Liver (tissue), 9 donors: ENCODE results near the gene SNX10. TPM values are rescaled to one million over a fixed set of nuclear protein-coding genes. Genes with fewer than 3 reads are reported as not detected.

Experiments used
- DNase-seq: peaks from one replicate; pipeline ENCODE4 v3.0.0-alpha.2; 2017; ENCODE audit warnings: low spot score
- H3K27ac ChIP-seq, 2 donors: one replicate each; pipeline ENCODE4 v1.7.0; 2013; ENCODE audit warnings: inconsistent platforms in 2 of 2, low read length in 2 of 2, control low read depth in 1 of 2, low read depth in 1 of 2, mild to moderate bottlenecking in 1 of 2
- H3K27me3 ChIP-seq, 4 donors: one replicate each; pipeline versions ENCODE4 v1.6.1 to v1.7.0; 2013; ENCODE audit warnings: low read length in 3 of 4, inconsistent platforms in 1 of 4, mild to moderate bottlenecking in 1 of 4, moderate library complexity in 1 of 4; ENCODE audit not compliant: control insufficient read depth in 4 of 4, insufficient read depth in 4 of 4
- H3K36me3 ChIP-seq, 4 donors: one replicate each; pipeline versions ENCODE4 v1.6.1 to v1.7.0; 2013; ENCODE audit warnings: low read length in 3 of 4, mild to moderate bottlenecking in 3 of 4, low read depth in 1 of 4, moderate library complexity in 1 of 4; ENCODE audit not compliant: control insufficient read depth in 4 of 4, insufficient read depth in 3 of 4
- H3K4me1 ChIP-seq, 4 donors: one replicate each; pipeline versions ENCODE4 v1.6.1 to v1.7.0; 2013; ENCODE audit warnings: low read length in 3 of 4, mild to moderate bottlenecking in 3 of 4, moderate library complexity in 1 of 4; ENCODE audit not compliant: control insufficient read depth in 4 of 4, insufficient read depth in 4 of 4
- H3K4me3 ChIP-seq, 3 donors: one replicate each; pipeline versions ENCODE4 v1.6.1 to v1.7.0; 2013; ENCODE audit warnings: low read length in 3 of 3, control low read depth in 1 of 3, low read depth in 1 of 3, mild to moderate bottlenecking in 1 of 3
- H3K9ac ChIP-seq, 2 donors: one replicate each; pipeline ENCODE4 v1.7.0; 2013; ENCODE audit warnings: low read length in 2 of 2, mild to moderate bottlenecking in 2 of 2, moderate library complexity in 2 of 2, control low read depth in 1 of 2, low read depth in 1 of 2
- H3K9me3 ChIP-seq, 4 donors: one replicate each; pipeline versions ENCODE4 v1.6.1 to v1.7.0; 2013; ENCODE audit warnings: low read length in 3 of 4; ENCODE audit not compliant: control insufficient read depth in 4 of 4
- CTCF ChIP-seq: fragments of 150-350 bp; IDR thresholded peaks from 2 replicates; pipeline ENCODE4 v1.5.1; 2017; ENCODE audit warnings: improper control_type of control experiment, low read depth, low read length; ENCODE audit not compliant: missing input control
- EGR1 ChIP-seq, 2 donors: IDR thresholded peaks; 2 replicates each; pipeline ENCODE4 v1.6.1; 2016 to 2018; ENCODE audit warnings: antibody characterized with exemption in 2 of 2, low read depth in 2 of 2
- FOXA1 ChIP-seq: IDR thresholded peaks from 2 replicates; pipeline ENCODE4 v1.6.1; 2016; ENCODE audit warnings: antibody characterized with exemption
- FOXA2 ChIP-seq: IDR thresholded peaks from 2 replicates; pipeline ENCODE4 v1.6.1; 2016; ENCODE audit warnings: antibody characterized with exemption
- GABPA ChIP-seq, 2 donors: IDR thresholded peaks in 1 of 2; conservative IDR thresholded peaks in 1 of 2; 2 replicates each; pipeline ENCODE4 v1.6.1; 2016; ENCODE audit warnings: antibody characterized with exemption in 2 of 2, mild to moderate bottlenecking in 1 of 2, moderate library complexity in 1 of 2
- HNF4A ChIP-seq, 2 donors: conservative IDR thresholded peaks; 2 replicates each; pipeline ENCODE4 v1.6.1; 2016; ENCODE audit warnings: antibody characterized with exemption in 2 of 2, mild to moderate bottlenecking in 2 of 2
- HNF4G ChIP-seq: IDR thresholded peaks from 2 replicates; pipeline ENCODE4 v1.6.1; 2016; ENCODE audit warnings: antibody characterized with exemption
- JUND ChIP-seq, 2 donors: IDR thresholded peaks; 2 replicates each; pipeline ENCODE4 v1.6.1; 2016; ENCODE audit warnings: antibody characterized with exemption in 2 of 2
- MAX ChIP-seq: IDR thresholded peaks from 2 replicates; pipeline ENCODE4 v1.6.1; 2016; ENCODE audit warnings: antibody characterized with exemption
- NR2F2 ChIP-seq: IDR thresholded peaks from 2 replicates; pipeline ENCODE4 v1.6.1; 2016; ENCODE audit warnings: antibody characterized with exemption
- RAD21 ChIP-seq, 2 donors: IDR thresholded peaks; 2 replicates each; pipeline ENCODE4 v1.6.1; 2016; ENCODE audit warnings: antibody characterized with exemption in 2 of 2, mild to moderate bottlenecking in 2 of 2
- REST ChIP-seq: IDR thresholded peaks from 2 replicates; pipeline ENCODE4 v1.6.1; 2016; ENCODE audit warnings: antibody characterized with exemption, mild to moderate bottlenecking
- RXRA ChIP-seq, 2 donors: IDR thresholded peaks; 2 replicates each; pipeline ENCODE4 v1.6.1; 2017 to 2018; ENCODE audit warnings: antibody characterized with exemption in 2 of 2, mild to moderate bottlenecking in 1 of 2
- SP1 ChIP-seq: IDR thresholded peaks from 2 replicates; pipeline ENCODE4 v1.6.1; 2018; ENCODE audit warnings: antibody characterized with exemption, mild to moderate bottlenecking
- TAF1 ChIP-seq: conservative IDR thresholded peaks from 2 replicates; pipeline ENCODE4 v1.6.1; 2016; ENCODE audit warnings: antibody characterized with exemption, mild to moderate bottlenecking
- YY1 ChIP-seq: IDR thresholded peaks from 2 replicates; pipeline ENCODE4 v1.6.1; 2016; ENCODE audit warnings: antibody characterized with exemption, mild to moderate bottlenecking
- WGBS: extraction: QIAGEN DNeasy Blood & Tissue Kit; methylation state at CpG from one replicate; pipeline ENCODE4 v1.1.7; 2013; 5-methylcytosine and 5-hydroxymethylcytosine counted together
- polyA plus RNA-seq, 2 donors: library from polyadenylated mRNA; stranded (reverse) in 1 of 2; unstranded in 1 of 2; fragments of 200-250 nt in 1 of 2; fragments of >200 nt in 1 of 2; fragmentation: Nextera tagmentation in 1 of 2; extraction: Ambion mirVana in 1 of 2; gene quantifications; one replicate each; pipeline versions ENCODE4 v1.2.1 to v1.2.3, GENCODE V29; 2013 to 2015
- total RNA-seq, 2 donors: library from RNA; depleted of rRNA; stranded (reverse); fragments of >200 nt; gene quantifications; one replicate each; pipeline ENCODE4 v1.2.3, GENCODE V29; 2014
- TF ChIP-seq, protein P1 (sequence below): IDR thresholded peaks from 2 replicates; pipeline ENCODE4 v1.6.1; 2016; ENCODE audit warnings: antibody characterized with exemption
- TF ChIP-seq, protein P2 (sequence below): IDR thresholded peaks from 2 replicates; pipeline ENCODE4 v1.6.1; 2016; ENCODE audit warnings: antibody characterized with exemption
- donor health status: healthy.
- donor health status: healthy.
- donor health status: healthy.
- donor health status: healthy.
- donor health status: healthy.

Gene SNX10
- total and polyA plus RNA-seq, 4 donors, result 5.9 to 15.9 (median 12.8) TPM

DNA sequence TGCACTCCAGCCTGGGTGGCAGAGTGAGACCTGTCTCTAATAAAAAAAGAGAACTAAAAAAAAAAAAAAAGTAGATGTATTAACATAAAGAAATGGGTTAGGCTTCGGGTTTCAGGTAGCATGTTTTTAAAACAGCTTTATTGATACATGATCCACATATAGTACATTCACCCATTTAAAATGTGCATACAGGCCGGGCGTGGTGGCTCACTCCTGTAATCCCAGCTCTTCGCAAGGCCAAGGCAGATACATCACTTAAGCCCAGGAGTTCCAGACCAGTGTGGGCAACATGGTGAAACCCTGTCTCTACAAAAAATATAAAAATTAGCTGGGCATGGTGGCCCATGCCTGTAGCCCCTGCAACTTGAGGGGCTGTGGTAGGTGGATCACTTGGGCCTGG, 39.5 kb downstream of the SNX10 start:
- no peak overlapping the region for H3K4me3 ChIP-seq
- no peaks in the 10 kb centered on the region for H3K27me3 ChIP-seq
- DNase-seq, result no peak
- H3K4me1 ChIP-seq, result peaks cover 2 to 30% (median 9%) of the 10 kb centered on the region in 4 donors
- WGBS, result 96% methylated on average over 4 of the region's 4 CpGs
- H3K9me3 ChIP-seq, result no peaks in the 10 kb centered on the region
- H3K36me3 ChIP-seq, result no peaks in the 10 kb centered on the region
- TF ChIP-seq RAD21 (IDR thresholded peaks at IDR 0.05) (no peak), FOXA1 (no peak), RXRA (IDR thresholded peaks at IDR 0.05) (no peak), NR2F2 (no peak), MAX (no peak), EGR1 (IDR thresholded peaks at IDR 0.05; ENCODE audit: low read depth in 2 of 2) (no peak), SP1 (no peak), CTCF (no peak), YY1 (no peak), HNF4A (conservative IDR thresholded peaks at IDR 0.05) (no peak), TAF1 (no peak), HNF4G (no peak), REST (no peak), JUND (IDR thresholded peaks at IDR 0.05) (no peak), GABPA (IDR thresholded peaks at IDR 0.05 in 1 of 2, conservative IDR thresholded peaks at IDR 0.05 in 1 of 2) (no peak), FOXA2 (no peak)
- TF ChIP-seq, protein P1, sequence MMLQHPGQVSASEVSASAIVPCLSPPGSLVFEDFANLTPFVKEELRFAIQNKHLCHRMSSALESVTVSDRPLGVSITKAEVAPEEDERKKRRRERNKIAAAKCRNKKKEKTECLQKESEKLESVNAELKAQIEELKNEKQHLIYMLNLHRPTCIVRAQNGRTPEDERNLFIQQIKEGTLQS, result no peak
- TF ChIP-seq, protein P2, sequence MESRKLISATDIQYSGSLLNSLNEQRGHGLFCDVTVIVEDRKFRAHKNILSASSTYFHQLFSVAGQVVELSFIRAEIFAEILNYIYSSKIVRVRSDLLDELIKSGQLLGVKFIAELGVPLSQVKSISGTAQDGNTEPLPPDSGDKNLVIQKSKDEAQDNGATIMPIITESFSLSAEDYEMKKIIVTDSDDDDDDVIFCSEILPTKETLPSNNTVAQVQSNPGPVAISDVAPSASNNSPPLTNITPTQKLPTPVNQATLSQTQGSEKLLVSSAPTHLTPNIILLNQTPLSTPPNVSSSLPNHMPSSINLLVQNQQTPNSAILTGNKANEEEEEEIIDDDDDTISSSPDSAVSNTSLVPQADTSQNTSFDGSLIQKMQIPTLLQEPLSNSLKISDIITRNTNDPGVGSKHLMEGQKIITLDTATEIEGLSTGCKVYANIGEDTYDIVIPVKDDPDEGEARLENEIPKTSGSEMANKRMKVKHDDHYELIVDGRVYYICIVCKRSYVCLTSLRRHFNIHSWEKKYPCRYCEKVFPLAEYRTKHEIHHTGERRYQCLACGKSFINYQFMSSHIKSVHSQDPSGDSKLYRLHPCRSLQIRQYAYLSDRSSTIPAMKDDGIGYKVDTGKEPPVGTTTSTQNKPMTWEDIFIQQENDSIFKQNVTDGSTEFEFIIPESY, result no peak
- no peak overlapping the region for H3K27ac ChIP-seq
- no peak overlapping the region for H3K9ac ChIP-seq
